GM18951 (cell line): Measurements from ENCODE around the gene COL18A1.

Experiments used
- POLR2A ChIP-seq: IDR thresholded peaks from 4 replicates; pipeline ENCODE4 v1.6.1; 2011; ENCODE audit warnings: mild to moderate bottlenecking; ENCODE audit not compliant: insufficient read length, insufficient read depth; ENCODE audit errors: extremely low read depth
- in situ Hi-C: fragments of 300-500 bp; cut with MboI; formaldehyde crosslinking; loops from one replicate; pipeline ENCODE4 v1.12.0; 2022; ENCODE audit warnings: low sequenced_read_pairs, mixed read lengths, inconsistent platforms; ENCODE audit not compliant: unreplicated experiment

Gene COL18A1

DNA sequence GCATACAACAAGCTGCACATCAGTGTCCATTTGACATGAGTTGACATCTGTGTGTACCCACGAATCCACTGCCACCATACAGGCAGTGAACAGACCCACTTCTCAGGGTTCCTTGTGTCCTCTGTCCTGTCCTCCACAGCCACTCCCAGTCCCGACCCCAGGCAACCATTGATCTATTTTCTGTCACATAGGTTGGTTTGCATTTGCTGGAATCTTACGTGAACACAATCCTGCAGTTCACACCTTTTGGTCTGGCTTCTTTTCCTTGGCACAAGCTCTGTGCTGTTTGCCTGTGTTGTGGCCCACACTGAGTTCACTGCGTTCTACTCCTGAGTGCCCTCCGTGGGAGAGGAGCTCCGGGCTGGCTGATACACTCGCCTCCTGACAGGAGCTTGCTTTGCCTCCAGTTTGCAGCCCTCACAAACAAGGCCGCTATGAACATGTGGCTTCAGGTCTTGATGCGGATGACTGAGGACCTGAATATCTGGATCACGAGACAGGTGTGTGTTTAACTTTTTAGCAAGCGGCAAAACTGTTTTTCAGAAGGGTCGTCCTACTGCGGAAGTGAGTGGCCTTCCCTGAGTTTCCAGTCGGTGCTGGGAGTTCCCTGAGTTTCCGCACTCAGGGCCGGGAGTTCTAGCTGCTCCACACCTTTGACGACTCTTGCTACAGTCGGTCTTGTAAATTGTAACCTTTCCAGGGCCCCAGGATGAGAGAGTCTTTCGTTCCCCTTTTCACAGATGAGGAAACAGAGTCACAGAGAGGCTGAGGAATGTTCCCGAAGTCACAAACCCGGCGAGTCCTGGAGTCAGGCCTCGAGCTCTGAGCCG lies 13.0 kb upstream of the COL18A1 start:
- in situ Hi-C loops = no loop called here
- no peak for TF ChIP-seq POLR2A

DNA sequence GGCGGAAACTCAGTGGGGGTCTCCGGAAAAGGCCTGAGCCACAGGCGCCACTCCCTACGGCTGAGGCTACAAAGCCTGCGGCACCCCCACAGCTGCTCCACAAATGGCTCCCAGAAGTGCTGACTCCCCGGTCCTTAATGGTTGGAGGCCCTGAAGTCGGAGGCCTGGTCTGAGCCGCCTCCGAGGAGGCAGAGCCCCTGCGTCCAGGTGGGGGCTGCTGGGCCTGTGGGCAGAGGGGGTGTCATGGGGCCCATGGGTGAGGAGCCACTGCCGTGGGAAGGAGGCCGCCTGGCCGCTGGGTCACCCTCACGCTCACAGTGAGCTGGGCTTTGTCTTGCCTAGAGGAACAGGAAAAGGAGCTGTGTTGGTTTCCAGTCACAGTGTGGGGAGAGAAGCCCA lies 12.4 kb upstream of the COL18A1 start:
- in situ Hi-C loops = no loop called here
- no peak for TF ChIP-seq POLR2A

GRCh38 chr21:45393021-45393420 lies 11.9 kb upstream of the COL18A1 start:
- in situ Hi-C loops = no loop called here
- TF ChIP-seq POLR2A = no peak

GRCh38 chr21:45393833-45394638 lies 10.9 kb upstream of the COL18A1 start:
- TF ChIP-seq POLR2A = no peak

GRCh38 chr21:45396620-45396995 lies 8.4 kb upstream of the COL18A1 start:
- no peak for TF ChIP-seq POLR2A
- in situ Hi-C loops = no loop called here

More at GRCh38 chr21:45393833-45394638, 10.9 kb upstream of the COL18A1 start:
- in situ Hi-C loops = no loop called here

DNA sequence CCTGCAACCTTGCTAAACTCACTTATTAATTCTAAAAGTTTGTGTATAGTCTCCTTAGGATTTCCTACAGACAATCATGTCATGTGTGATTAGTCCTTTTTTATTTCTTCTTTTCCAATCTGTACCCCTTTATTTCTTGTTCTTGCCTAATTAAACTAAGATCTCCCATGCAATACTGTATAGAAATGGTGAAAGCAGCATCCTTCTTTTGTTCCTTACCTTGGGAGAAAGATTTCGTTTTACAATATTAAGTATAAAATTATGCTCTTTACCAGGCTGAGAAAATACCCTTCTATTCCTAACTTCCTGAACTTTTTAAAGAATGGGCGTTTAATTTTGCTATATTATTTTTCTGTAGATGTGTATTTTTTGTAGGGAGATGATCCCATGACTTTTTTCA lies 7.6 kb upstream of the COL18A1 start:
- in situ Hi-C loops = no loop called here
- TF ChIP-seq POLR2A = no peak

GRCh38 chr21:45401054-45401518 lies 3.9 kb upstream of the COL18A1 start:
- TF ChIP-seq POLR2A = no peak
- in situ Hi-C loops = loop anchor here (25.0 kb wide), 1 partner anchor 264 kb away; no protein-coding TSS in a partner anchor

DNA sequence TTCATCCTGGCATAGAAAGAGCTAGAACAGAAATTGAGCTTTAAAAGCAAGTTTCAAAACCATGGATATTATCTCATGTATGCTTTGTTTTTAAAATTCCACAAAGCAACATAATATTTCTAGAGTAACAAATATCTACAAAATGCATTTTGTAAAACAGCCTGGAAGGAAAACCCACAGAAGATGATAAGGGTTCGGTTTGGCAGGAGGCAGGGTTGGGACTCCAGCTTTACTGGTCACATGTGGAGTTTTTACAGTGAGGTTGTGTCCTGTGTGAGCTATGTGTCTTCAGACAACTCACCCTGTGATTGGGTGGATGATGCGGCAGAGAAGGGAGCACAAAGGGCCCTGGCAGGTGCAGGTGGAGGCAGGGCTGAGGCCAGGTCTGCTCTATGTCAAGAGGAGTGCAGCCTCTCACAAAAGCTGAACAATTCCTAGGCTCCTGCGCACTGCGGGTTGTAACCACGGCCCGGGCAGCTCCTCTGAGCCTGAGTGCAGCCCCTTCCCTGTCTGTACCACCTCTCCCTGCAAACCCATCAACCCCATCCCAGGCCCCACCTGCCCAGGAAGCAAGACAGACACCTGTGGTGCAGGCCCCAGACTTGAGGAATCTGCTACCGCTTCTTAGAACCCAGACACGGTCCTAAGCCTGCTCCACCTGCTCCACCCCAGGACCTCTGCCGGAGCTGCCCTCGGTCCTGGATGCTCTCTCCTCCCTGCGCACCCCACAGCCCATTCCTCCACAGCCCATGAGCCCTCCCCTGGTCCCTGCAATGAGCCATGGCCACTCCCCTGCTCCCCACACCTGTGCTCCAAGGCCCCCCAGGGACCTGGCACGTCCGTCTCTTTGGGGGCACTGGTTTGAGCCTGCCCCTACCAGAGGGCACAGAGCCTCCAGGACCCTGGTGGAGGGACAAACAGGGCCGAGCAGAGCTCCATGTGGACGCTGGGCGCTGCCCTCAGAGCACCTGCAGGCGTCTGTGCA lies 2.8 kb upstream of the COL18A1 start:
- TF ChIP-seq POLR2A = no peak

GRCh38 chr21:45403133-45403824 lies 1.7 kb upstream of the COL18A1 start:
- in situ Hi-C loops = loop anchor here (25.0 kb wide), 1 partner anchor 266 kb away; no protein-coding TSS in a partner anchor
- TF ChIP-seq POLR2A = no peak

More for the DNA sequence above, 2.8 kb upstream of the COL18A1 start:
- in situ Hi-C loops = loop anchor here (25.0 kb wide), 1 partner anchor 265 kb away; no protein-coding TSS in a partner anchor

- TF ChIP-seq POLR2A = no peak
- in situ Hi-C loops = loop anchor here (25.0 kb wide), 1 partner anchor 267 kb away; no protein-coding TSS in a partner anchor
Observed at GRCh38 chr21:45403825-45404729, 888 bp upstream of the COL18A1 start.

- in situ Hi-C loops = loop anchor here (25.0 kb wide), 1 partner anchor 268 kb away; no protein-coding TSS in a partner anchor
- TF ChIP-seq POLR2A = no peak
Observed at GRCh38 chr21:45405271-45405818, 380 bp downstream of the COL18A1 start.
